Measurements from ENCODE around the gene HLA-DMA. TPM values are rescaled to one million over a fixed set of nuclear protein-coding genes. Genes with fewer than 3 reads are reported as not detected.

HLA-DMA gene
- total and polyA plus RNA-seq, 9 of the 15 experiments (the other 6 are each of a cell fraction or from before 2014, with no cell fraction given): 0.13 to 0.83 (median 0.51) TPM

DNA sequence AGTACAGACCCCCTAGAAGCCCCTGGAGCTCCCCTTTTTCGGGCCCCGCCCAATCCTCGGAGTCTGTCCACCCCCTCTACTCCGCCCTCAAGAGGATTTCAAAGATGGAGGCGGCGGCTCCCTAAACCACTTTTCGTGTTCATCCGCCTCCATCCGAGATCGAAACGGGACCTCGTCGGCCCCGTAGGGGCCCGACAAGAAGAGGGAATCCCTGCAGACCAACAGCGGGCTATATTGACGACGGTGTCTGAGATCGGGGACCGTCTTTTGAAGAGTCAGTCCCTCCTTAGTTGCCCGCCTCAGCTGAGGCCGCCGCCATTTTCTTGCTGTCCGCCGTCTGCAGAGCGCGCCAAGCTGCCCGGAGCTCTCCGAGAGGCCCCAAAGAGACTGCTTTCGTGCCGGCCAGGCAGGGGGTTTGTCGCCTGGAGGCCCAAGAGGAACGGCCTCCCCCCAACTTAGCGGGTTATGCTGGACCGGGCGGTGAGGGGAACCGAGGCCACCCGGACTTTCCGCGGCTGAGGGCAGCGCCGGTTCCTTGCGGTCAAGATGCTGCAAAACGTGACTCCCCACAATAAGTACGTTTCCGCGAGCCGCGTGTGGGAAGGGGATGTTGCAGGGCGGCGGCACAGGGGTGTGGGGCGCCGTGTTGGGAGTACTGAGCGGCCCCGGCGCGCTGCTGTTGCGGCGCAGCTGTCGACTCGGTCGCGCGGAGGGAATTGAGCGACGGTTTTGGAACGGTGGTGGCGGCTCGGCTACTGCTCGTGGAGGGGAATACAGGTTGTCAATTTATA, 19.7 kb upstream of the HLA-DMA start (continued):
- TF ChIP-seq SMARCE1 (IDR thresholded peaks at IDR 0.05) (no peak), FUS (optimal IDR thresholded peaks at IDR 0.05; ENCODE audit: low read depth, low read length) (peak; percentile 12), NR1H2 (CRISPR knock-in tag; IDR thresholded peaks at IDR 0.05) (peak; percentile 66; the same call in 1 of the 2 replicates), NEUROD1 (IDR thresholded peaks at IDR 0.05; ENCODE audit: borderline replicate concordance, low read depth, low read length, partially characterized antibody) (no peak), MCM7 (IDR thresholded peaks at IDR 0.05) (no peak), ZNF589 (CRISPR knock-in tag; IDR thresholded peaks at IDR 0.05; ENCODE audit: low read depth) (no peak), OTX1 (CRISPR knock-in tag; IDR thresholded peaks at IDR 0.05) (no peak), HNRNPL (IDR thresholded peaks at IDR 0.05; ENCODE audit: low read depth, low read length) (no peak), FOXJ3 (CRISPR knock-in tag; IDR thresholded peaks at IDR 0.05) (no peak), PYGO2 (tag; IDR thresholded peaks at IDR 0.05) (no peak), EP300 (IDR thresholded peaks at IDR 0.05; ENCODE audit: low read length) (no peak), NR4A1 (CRISPR knock-in tag; IDR thresholded peaks at IDR 0.05) (no peak), NR4A1 (tag; IDR thresholded peaks at IDR 0.05) (0 out of 2 replicates have a peak, but pooled peaks have one; percentile 2), EP400 (IDR thresholded peaks at IDR 0.05) (no peak), LCOR (CRISPR knock-in tag; IDR thresholded peaks at IDR 0.05) (peak; percentile 4), ZNF644 (tag; IDR thresholded peaks at IDR 0.05; ENCODE audit: low read depth) (no peak), ZNF146 (CRISPR knock-in tag; IDR thresholded peaks at IDR 0.05; ENCODE audit: unreplicated experiment) (peak; percentile 6), ZEB2 (IDR thresholded peaks at IDR 0.05) (no peak), RAD21 (CRISPR knock-in tag; conservative IDR thresholded peaks at IDR 0.05 in 1 of 2, IDR thresholded peaks at IDR 0.05 in 1 of 2) (no peak), RAD51 (IDR thresholded peaks at IDR 0.05; ENCODE audit: borderline replicate concordance, low read depth) (no peak), ZBED1 (IDR thresholded peaks at IDR 0.05) (peak; percentile 74; the same call in 1 of the 2 replicates), ZSCAN32 (CRISPR knock-in tag; IDR thresholded peaks at IDR 0.05) (no peak)
- TF ChIP-seq, protein P1, sequence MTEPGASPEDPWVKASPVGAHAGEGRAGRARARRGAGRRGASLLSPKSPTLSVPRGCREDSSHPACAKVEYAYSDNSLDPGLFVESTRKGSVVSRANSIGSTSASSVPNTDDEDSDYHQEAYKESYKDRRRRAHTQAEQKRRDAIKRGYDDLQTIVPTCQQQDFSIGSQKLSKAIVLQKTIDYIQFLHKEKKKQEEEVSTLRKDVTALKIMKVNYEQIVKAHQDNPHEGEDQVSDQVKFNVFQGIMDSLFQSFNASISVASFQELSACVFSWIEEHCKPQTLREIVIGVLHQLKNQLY (CRISPR knock-in tag; conservative IDR thresholded peaks at IDR 0.05): peak in 1 of 2 experiments; percentile 71; a peak in 1 of 4 replicates
- TF ChIP-seq, protein P2, sequence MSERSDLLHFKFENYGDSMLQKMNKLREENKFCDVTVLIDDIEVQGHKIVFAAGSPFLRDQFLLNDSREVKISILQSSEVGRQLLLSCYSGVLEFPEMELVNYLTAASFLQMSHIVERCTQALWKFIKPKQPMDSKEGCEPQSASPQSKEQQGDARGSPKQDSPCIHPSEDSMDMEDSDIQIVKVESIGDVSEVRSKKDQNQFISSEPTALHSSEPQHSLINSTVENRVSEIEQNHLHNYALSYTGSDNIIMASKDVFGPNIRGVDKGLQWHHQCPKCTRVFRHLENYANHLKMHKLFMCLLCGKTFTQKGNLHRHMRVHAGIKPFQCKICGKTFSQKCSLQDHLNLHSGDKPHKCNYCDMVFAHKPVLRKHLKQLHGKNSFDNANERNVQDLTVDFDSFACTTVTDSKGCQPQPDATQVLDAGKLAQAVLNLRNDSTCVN (CRISPR knock-in tag; IDR thresholded peaks at IDR 0.05): 0 out of 2 replicates have a peak, but pooled peaks have one; percentile 2
- TF ChIP-seq, protein P3, sequence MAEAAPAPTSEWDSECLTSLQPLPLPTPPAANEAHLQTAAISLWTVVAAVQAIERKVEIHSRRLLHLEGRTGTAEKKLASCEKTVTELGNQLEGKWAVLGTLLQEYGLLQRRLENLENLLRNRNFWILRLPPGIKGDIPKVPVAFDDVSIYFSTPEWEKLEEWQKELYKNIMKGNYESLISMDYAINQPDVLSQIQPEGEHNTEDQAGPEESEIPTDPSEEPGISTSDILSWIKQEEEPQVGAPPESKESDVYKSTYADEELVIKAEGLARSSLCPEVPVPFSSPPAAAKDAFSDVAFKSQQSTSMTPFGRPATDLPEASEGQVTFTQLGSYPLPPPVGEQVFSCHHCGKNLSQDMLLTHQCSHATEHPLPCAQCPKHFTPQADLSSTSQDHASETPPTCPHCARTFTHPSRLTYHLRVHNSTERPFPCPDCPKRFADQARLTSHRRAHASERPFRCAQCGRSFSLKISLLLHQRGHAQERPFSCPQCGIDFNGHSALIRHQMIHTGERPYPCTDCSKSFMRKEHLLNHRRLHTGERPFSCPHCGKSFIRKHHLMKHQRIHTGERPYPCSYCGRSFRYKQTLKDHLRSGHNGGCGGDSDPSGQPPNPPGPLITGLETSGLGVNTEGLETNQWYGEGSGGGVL (CRISPR knock-in tag; IDR thresholded peaks at IDR 0.05): no peak
- TF ChIP-seq, protein P4, sequence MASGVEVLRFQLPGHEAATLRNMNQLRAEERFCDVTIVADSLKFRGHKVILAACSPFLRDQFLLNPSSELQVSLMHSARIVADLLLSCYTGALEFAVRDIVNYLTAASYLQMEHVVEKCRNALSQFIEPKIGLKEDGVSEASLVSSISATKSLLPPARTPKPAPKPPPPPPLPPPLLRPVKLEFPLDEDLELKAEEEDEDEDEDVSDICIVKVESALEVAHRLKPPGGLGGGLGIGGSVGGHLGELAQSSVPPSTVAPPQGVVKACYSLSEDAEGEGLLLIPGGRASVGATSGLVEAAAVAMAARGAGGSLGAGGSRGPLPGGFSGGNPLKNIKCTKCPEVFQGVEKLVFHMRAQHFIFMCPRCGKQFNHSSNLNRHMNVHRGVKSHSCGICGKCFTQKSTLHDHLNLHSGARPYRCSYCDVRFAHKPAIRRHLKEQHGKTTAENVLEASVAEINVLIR (CRISPR knock-in tag; IDR thresholded peaks at IDR 0.05): no peak

Data from K562 (cell line).